Natural killer cell (primary cell): ENCODE results near the gene BRD3OS. TPM values are rescaled to one million over a fixed set of nuclear protein-coding genes. Genes with fewer than 3 reads are reported as not detected.

Source experiments
- ATAC-seq, 3 donors: fragments of 150-1000 bp in 2 of 3; fragments of 200-7000 bp in 1 of 3; cut with Tn5 transposase; 1 replicate in 1 of 3; 2 replicates in 2 of 3; pipeline ENCODE4 v1.10.0; 2021; ENCODE audit warnings: mild to moderate bottlenecking in 2 of 3, moderate library complexity in 2 of 3
- DNase-seq, 2 donors: peaks; one replicate each; pipeline versions ENCODE4 v3.0.0 to v3.0.0-alpha.2; 2013 to 2021; ENCODE audit warnings: mixed read lengths in 1 of 2
- H3K27ac ChIP-seq: one replicate; pipeline ENCODE4 v1.5.1; 2013; ENCODE audit warnings: mild to moderate bottlenecking, low read length
- H3K27me3 ChIP-seq: one replicate; pipeline ENCODE4 v1.6.1; 2013; ENCODE audit warnings: low read length; ENCODE audit not compliant: control insufficient read depth, insufficient read depth
- H3K36me3 ChIP-seq: one replicate; pipeline ENCODE4 v1.6.1; 2013; ENCODE audit warnings: low read length; ENCODE audit not compliant: control insufficient read depth, insufficient read depth
- H3K4me1 ChIP-seq: one replicate; pipeline ENCODE4 v1.6.1; 2013; ENCODE audit warnings: low read length; ENCODE audit not compliant: control insufficient read depth, insufficient read depth
- H3K4me3 ChIP-seq: one replicate; pipeline ENCODE4 v1.5.1; 2013; ENCODE audit warnings: low read length
- H3K9me3 ChIP-seq: one replicate; pipeline ENCODE4 v1.6.1; 2013; ENCODE audit warnings: low read length; ENCODE audit not compliant: control insufficient read depth, insufficient read depth
- H3K27ac Mint-ChIP-seq, 2 donors: one replicate each; pipeline ENCODE4 v1.8.0; 2022; ENCODE audit warnings: mild to moderate bottlenecking in 2 of 2, mixed read lengths in 2 of 2, moderate library complexity in 1 of 2
- H3K27me3 Mint-ChIP-seq, 2 donors: one replicate each; pipeline ENCODE4 v1.8.0; 2022; ENCODE audit warnings: low read depth in 2 of 2, mixed read lengths in 2 of 2
- H3K36me3 Mint-ChIP-seq: one replicate; pipeline ENCODE4 v1.8.0; 2022; ENCODE audit warnings: mixed read lengths
- H3K4me1 Mint-ChIP-seq, 2 donors: one replicate each; pipeline ENCODE4 v1.8.0; 2022; ENCODE audit warnings: mixed read lengths in 2 of 2
- H3K4me3 Mint-ChIP-seq: one replicate; pipeline ENCODE4 v1.8.0; 2022; ENCODE audit warnings: mild to moderate bottlenecking, moderate library complexity, mixed read lengths
- H3K9me3 Mint-ChIP-seq, 2 donors: one replicate each; pipeline ENCODE4 v1.8.0; 2022; ENCODE audit warnings: mixed read lengths in 2 of 2
- CTCF ChIP-seq: fragments of 200-600 bp; IDR thresholded peaks from one replicate; pipeline ENCODE4 v1.8.0; 2022; ENCODE audit warnings: antibody characterized with exemption
- WGBS: methylation state at CpG from one replicate; pipeline ENCODE4 v1.1.7; 2013; ENCODE audit warnings: missing lambda C conversion rate; ENCODE audit not compliant: insufficient coverage; 5-methylcytosine and 5-hydroxymethylcytosine counted together
- intact Hi-C: fragments of 100-400 bp; cut with micrococcal nuclease; formaldehyde crosslinking; loops from one replicate; pipeline ENCODE4 v1.14.2; 2022
- total RNA-seq, 4 donors: library from RNA; stranded (reverse); fragments of 120-200 nt in 1 of 4; gene quantifications; one replicate each; pipeline versions ENCODE4 v1.2.3 to v1.2.4, GENCODE V29; 2013 to 2022

BRD3OS gene
- total RNA-seq, 3 donors from 2014 or later (not counting 1 experiment from before 2014, with no cell fraction given): 5.5 to 6.8 (median 6.5) TPM

DNA sequence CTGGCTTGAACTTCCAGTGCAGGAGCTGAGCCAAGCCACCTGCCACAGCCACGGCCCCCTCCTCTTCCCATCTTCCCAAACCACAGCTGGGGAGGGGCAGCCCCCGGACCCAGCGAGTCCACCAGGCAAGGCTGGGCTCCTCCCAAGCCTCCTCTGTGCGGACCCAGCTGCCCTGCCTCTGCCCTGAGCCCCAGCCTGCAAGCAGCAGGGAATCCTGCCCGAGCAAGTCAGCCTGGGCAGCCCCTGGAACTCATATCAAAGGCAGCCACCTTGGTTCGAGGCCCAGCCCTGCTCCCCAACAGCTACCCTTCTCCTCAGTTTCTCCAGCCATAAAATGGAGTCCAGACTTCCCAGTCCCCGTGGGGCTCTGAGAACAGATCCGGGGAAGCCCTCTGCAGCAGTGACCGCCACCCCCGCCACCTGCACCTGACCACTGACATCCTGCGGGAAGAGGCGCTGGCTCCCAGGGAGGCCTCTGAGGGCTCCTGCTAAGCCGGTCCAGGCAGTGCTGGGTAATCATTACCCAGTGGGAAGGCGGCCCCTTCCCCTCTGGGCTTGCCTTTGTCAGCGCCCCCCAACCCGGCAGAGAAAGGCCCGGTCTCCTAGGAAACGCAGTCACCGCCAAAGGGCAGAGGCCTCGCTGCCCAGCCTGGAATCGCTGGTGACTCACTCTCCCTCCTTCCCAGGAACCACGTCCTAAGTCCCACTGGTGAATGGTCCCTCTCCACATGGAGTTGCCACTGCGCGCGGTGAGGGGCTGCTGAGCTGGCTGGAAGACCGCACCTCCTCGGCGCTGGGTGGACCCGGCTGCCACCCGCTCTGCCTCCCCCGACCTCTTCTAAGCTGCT is 34.7 kb upstream of the BRD3OS start:
- Histone ChIP-seq H3K27me3 (peaks cover 11% of the 10 kb centered on the region), H3K36me3 (no peaks in the 10 kb centered on the region), H3K4me3 (peak overlapping the region; percentile 21), H3K4me1 (peaks cover 33% of the 10 kb centered on the region), H3K9me3 (no peaks in the 10 kb centered on the region), H3K27ac (no peak overlapping the region)
- Mint-ChIP-seq H3K36me3 (no peaks in the 10 kb centered on the region), H3K9me3 (no peaks in the 10 kb centered on the region), H3K27me3 (peaks cover 0 to 11% of the 10 kb centered on the region in 2 donors), H3K4me3 (peak overlapping the region; percentile 62), H3K4me1 (peaks cover 0 to 7% of the 10 kb centered on the region in 2 donors), H3K27ac (no peak overlapping the region)
- intact Hi-C loops: no loop called here
- 60% methylated on average over 31 of the region's 31 CpGs for WGBS
- no peak for ATAC-seq
- DNase-seq: no peak
- TF ChIP-seq CTCF: no peak

- Mint-ChIP-seq H3K9me3 (no peaks in the 10 kb centered on the region), H3K4me3 (peak overlapping the region; percentile 62), H3K27me3 (peaks cover 0 to 11% of the 10 kb centered on the region in 2 donors), H3K27ac (no peak overlapping the region), H3K36me3 (no peaks in the 10 kb centered on the region), H3K4me1 (peaks cover 0 to 7% of the 10 kb centered on the region in 2 donors)
- intact Hi-C loops: no loop called here
- Histone ChIP-seq H3K27ac (no peak overlapping the region), H3K9me3 (no peaks in the 10 kb centered on the region), H3K4me3 (peak overlapping the region; percentile 21), H3K27me3 (peaks cover 11% of the 10 kb centered on the region), H3K4me1 (peaks cover 33% of the 10 kb centered on the region), H3K36me3 (no peaks in the 10 kb centered on the region)
- no peak for ATAC-seq
- peak in 1 of 2 donors; percentile 19 for DNase-seq
- 3% methylated on average over 82 of the region's 82 CpGs for WGBS
- TF ChIP-seq CTCF: no peak
Measured at GRCh38 chr9:133991214-133991921, 33.9 kb upstream of the BRD3OS start.

DNA sequence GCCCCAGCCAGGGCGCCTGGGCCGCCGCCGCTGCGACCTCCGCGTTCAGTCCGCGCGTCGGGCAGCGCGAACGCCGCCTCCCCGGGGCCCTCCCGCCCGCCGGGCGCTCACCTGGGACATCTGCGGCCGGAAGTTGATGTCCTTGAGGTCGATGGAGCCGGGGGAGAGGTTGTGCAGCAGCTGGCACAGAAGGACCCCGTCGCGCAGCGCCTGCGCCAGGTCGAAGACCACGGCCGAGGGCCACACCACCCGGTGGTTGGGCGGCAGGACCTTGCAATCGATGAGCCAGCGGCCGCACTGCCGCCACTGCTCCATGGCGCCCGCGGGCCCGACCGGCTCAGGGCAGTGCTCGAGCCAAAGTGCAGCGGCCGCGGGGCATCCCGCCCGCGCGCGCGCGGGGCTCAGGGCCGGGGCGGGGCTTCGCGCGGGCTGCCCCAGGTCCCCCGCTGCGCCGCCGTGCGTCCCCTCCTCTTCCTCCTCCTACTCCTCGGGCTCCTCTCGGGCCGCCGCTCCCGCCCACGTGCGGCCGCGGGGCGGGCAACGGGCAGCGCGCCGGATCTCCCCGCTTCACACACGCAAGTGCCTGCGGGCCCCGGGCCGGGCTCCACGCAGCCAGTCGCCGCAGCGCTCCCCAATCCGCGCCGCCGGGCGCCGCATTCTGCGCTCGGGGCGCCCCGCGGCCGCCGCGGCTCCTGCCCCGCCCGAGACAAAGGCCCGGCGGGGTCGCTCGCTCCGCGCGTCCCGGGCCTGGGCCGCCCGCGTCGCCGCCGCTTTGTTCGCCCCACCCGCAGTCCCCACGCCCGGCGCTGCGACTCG is 33.1 kb upstream of the BRD3OS start, which contains the start of gene VAV2:
Gene VAV2, minus strand, starts transcription at position 361 of the 816 bp plus-strand sequence. Its CDS starts 46 bp downstream, at position 315.
- peaks cover 11% of the 10 kb centered on the region for H3K27me3 ChIP-seq
- peaks cover 0 to 7% of the 10 kb centered on the region in 2 donors for H3K4me1 Mint-ChIP-seq
- peak within 1 kb of the TSS; percentile 70 for H3K4me3 ChIP-seq
- ATAC-seq (peak; percentile 44 to 67 (median 56)), DNase-seq (peak; percentile 26 to 65)
- H3K9me3 ChIP-seq: no peaks in the 10 kb centered on the region
- no peaks in the 10 kb centered on the region for H3K9me3 Mint-ChIP-seq
- no peaks in the 10 kb centered on the region for H3K36me3 ChIP-seq
- no peak for TF ChIP-seq CTCF
- H3K27me3 Mint-ChIP-seq: peaks cover 0 to 10% of the 10 kb centered on the region in 2 donors
- no peak within 1 kb of the TSS for H3K27ac Mint-ChIP-seq
- H3K4me1 ChIP-seq: peaks cover 33% of the 10 kb centered on the region
- peak within 1 kb of the TSS; percentile 19 for H3K27ac ChIP-seq
- under 1% methylated on average over 124 of the region's 124 CpGs for WGBS
- intact Hi-C loops: no loop called here
- H3K4me3 Mint-ChIP-seq: peak within 1 kb of the TSS; percentile 69
- no peaks in the 10 kb centered on the region for H3K36me3 Mint-ChIP-seq
